Muscle layer of colon (tissue), 2 donors: Measurements from ENCODE around the gene KLHL30.

ENCODE experiments used
- H3K27ac ChIP-seq: one replicate; pipeline ENCODE4 v1.7.0; 2013; ENCODE audit warnings: low read depth, mild to moderate bottlenecking, low read length, moderate library complexity
- H3K27me3 ChIP-seq, 2 donors: one replicate each; pipeline ENCODE4 v1.7.0; 2013; ENCODE audit warnings: low read length in 2 of 2, mild to moderate bottlenecking in 2 of 2; ENCODE audit not compliant: insufficient read depth in 2 of 2, control insufficient read depth in 1 of 2
- H3K36me3 ChIP-seq: one replicate; pipeline ENCODE4 v1.7.0; 2013; ENCODE audit warnings: mild to moderate bottlenecking, low read length; ENCODE audit not compliant: insufficient read depth
- H3K4me1 ChIP-seq: one replicate; pipeline ENCODE4 v1.7.0; 2013; ENCODE audit warnings: mild to moderate bottlenecking, low read length; ENCODE audit not compliant: insufficient read depth
- H3K4me3 ChIP-seq, 2 donors: one replicate each; pipeline ENCODE4 v1.7.0; 2013; ENCODE audit warnings: low read length in 2 of 2, low read depth in 1 of 2, mild to moderate bottlenecking in 1 of 2, moderate library complexity in 1 of 2
- H3K9ac ChIP-seq: one replicate; pipeline ENCODE4 v1.7.0; 2013; ENCODE audit warnings: low read length
- H3K9me3 ChIP-seq: one replicate; pipeline ENCODE4 v1.7.0; 2013; ENCODE audit warnings: mild to moderate bottlenecking, low read length
- donor health status: abdominal sarcoma.
- donor health status: Adenocarcinoma of cecum.

The KLHL30 gene

DNA sequence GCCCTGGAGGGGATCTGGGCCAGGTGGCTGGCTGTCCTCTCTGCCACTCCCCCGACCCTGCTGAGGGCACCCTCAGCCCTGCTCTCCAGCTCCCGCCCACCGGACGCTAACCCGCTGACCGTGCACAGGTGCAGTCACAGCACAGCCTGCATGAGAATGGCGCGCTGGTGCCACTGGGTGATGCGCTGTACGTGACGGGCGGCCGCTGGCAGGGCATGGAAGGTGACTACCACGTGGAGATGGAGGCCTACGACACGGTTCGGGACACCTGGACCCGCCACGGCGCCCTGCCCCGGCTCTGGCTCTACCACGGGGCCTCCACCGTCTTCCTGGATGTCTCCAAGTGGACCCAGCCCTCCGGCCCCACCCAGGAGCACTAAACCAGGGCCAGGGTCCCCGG is 12.2 kb downstream of the KLHL30 start:
- H3K36me3 ChIP-seq: no peaks in the 10 kb centered on the region
- H3K27ac ChIP-seq: no peak overlapping the region
- no peaks in the 10 kb centered on the region for H3K9me3 ChIP-seq
- no peak overlapping the region for H3K9ac ChIP-seq
- H3K4me3 ChIP-seq: no peak overlapping the region
- no peaks in the 10 kb centered on the region for H3K27me3 ChIP-seq
- no peaks in the 10 kb centered on the region for H3K4me1 ChIP-seq

DNA sequence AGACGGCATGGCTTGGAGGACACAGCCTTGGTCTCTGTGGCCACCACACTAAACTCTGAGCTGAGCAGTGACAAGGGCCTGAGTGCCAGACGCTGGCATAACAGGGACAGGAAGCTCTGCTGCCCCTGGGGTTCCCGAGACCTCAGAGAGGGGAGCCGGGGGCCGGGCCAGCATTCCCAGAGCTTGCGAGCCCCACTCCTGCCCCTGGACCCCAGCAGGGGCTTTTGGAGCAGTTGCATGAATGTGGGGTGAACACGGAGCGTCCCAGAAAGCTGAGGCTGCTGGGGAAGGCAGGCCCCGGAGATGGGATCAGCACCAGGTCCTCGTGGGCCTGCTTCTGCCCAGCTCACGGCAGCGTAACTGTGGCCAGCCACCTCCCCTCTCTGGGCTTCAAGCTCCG is 12.7 kb downstream of the KLHL30 start:
- Histone ChIP-seq H3K9ac (no peak overlapping the region), H3K27ac (no peak overlapping the region), H3K27me3 (no peaks in the 10 kb centered on the region), H3K36me3 (no peaks in the 10 kb centered on the region), H3K4me1 (no peaks in the 10 kb centered on the region), H3K4me3 (no peak overlapping the region), H3K9me3 (no peaks in the 10 kb centered on the region)

DNA sequence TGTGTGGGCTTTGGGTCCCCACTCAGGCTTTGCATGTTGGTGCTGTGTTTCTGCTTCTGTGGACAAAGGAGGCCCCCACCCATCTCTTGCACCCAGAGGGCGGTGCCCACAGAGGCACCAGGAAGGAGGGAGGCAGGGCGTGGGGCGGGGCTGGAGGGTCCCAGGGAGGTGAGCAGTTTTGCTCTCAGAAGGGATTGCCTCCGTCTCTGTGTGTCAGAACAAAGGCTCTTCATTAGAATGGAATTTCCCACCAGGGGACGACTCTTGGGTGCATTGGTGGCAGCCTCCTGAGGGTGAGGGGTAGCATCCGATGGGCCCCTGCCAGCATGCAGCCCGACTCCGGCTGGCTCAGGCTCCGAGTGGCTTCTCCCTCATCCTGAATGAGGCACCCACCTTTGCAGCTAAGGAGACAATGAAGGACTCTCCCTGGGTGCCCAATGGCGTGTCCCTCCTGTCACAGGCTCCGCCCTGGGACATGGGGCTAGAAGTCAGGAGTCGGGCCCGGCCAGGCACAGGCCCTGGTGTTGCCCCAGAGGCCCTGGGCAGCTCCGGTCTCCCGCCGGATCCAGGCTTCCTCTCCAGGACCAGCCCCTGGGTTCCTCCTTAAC is 13.3 kb downstream of the KLHL30 start:
- Histone ChIP-seq H3K4me1 (no peaks in the 10 kb centered on the region), H3K36me3 (no peaks in the 10 kb centered on the region), H3K9ac (no peak overlapping the region), H3K4me3 (no peak overlapping the region), H3K27me3 (no peaks in the 10 kb centered on the region), H3K27ac (no peak overlapping the region), H3K9me3 (no peaks in the 10 kb centered on the region)

DNA sequence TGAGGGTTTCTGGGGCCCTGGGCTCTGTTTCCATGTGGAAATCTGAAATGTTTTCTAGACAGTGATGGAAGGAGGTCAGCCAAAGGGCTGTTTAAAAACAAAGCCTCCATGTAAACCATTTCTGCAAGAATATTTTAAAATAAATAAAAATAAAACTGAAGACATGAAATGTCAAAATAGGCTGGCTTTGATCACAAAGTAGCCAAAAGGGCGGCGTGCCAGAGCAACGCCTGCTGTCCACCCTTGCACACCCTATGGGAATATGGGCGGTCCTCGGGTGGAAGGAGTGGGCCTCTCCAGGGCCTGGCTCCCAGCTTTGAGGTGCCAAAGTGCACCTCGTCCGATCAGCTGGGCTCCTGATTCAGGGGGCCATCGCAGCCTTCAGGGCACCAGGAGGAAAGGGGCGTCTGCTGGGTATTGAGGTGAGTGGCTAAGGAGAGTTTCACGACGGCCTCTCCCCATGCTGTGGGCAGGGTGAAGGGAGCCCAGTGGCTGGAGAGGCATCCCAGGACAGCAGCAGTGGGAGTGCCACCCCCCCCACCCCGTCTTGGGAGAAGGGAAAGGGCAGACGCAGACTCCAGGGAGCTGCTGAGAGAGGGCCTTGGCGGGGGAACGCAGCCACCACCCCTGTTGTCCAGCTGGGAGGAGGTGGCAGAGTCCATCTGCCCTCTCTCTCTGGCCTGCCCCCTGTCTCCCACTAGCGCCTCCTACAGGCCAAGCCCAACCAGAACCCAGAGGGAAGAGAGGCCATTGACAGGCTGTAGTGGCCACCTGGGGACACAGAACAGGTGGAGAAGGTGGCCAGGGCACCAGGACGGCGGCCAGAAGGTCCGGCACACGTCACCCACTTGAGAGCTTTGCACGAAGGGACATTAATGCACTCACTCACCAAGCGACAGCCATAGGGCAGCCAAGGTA is 14.6 kb downstream of the KLHL30 start:
- no peak overlapping the region for H3K27ac ChIP-seq

DNA sequence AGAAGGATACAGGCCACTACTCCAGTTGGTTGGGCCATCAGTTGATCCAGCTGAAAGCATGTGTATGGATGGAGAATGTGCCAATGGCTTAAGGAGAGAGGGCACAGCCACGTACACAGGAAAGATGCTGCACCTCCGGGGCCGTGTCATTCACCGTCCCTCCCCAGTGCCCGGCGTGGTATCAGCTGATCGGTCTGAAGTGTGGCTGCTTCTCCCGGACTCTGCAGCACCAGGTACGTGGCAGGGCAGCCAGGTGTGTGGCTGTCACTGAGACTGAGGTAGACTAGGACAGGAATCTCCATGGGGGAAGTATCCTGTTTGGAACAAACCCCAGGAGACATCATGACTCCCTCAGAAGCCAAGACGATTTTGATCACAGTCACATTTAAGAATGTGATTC is 16.1 kb downstream of the KLHL30 start:
- Histone ChIP-seq H3K4me1 (no peaks in the 10 kb centered on the region), H3K9ac (no peak overlapping the region), H3K27me3 (peaks cover 4 to 9% of the 10 kb centered on the region in 2 donors), H3K4me3 (no peak overlapping the region), H3K27ac (no peak overlapping the region), H3K36me3 (no peaks in the 10 kb centered on the region), H3K9me3 (no peaks in the 10 kb centered on the region)

More for the DNA sequence above, 14.6 kb downstream of the KLHL30 start:
- no peak overlapping the region for H3K9ac ChIP-seq
- no peak overlapping the region for H3K4me3 ChIP-seq
- H3K4me1 ChIP-seq: no peaks in the 10 kb centered on the region
- no peaks in the 10 kb centered on the region for H3K36me3 ChIP-seq
- no peaks in the 10 kb centered on the region for H3K27me3 ChIP-seq
- H3K9me3 ChIP-seq: no peaks in the 10 kb centered on the region

DNA sequence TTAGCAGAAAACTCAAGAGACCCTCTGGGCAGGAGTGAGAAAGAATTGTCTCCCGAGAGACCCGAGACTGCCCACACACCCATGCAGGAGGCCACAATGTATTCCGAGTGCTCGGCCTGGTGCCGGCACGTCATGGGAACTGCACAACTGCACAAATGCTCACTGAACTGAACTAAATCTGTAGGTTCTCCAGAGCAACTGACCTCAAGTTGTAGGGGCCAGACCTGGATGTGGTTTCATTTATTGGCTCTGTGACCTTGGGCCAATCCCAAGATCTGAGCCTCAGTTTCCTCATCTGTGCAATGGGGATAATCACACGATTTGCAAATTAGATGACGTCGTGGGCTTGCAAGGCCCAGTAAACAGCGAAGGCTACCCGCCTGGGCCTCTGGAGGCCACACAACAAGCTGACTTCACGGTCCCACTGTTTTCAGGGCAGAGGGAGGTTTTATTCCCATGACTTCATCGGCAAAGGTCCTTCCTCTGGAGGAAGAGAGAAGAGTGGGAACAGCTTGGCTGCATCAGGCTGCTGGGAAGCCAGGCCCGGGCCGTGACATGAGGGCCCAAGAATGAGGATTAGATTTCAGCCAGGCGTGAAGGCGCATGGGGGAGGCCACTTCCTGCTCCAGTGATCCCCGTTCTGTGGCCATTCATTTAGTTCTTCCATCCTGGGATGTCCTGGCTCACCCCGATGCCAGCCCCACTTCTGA is 16.7 kb downstream of the KLHL30 start:
- no peaks in the 10 kb centered on the region for H3K4me1 ChIP-seq
- H3K27ac ChIP-seq: no peak overlapping the region
- no peak overlapping the region for H3K4me3 ChIP-seq
- H3K9me3 ChIP-seq: no peaks in the 10 kb centered on the region
- peaks cover 9 to 16% of the 10 kb centered on the region in 2 donors for H3K27me3 ChIP-seq
- H3K36me3 ChIP-seq: no peaks in the 10 kb centered on the region
- H3K9ac ChIP-seq: no peak overlapping the region

DNA sequence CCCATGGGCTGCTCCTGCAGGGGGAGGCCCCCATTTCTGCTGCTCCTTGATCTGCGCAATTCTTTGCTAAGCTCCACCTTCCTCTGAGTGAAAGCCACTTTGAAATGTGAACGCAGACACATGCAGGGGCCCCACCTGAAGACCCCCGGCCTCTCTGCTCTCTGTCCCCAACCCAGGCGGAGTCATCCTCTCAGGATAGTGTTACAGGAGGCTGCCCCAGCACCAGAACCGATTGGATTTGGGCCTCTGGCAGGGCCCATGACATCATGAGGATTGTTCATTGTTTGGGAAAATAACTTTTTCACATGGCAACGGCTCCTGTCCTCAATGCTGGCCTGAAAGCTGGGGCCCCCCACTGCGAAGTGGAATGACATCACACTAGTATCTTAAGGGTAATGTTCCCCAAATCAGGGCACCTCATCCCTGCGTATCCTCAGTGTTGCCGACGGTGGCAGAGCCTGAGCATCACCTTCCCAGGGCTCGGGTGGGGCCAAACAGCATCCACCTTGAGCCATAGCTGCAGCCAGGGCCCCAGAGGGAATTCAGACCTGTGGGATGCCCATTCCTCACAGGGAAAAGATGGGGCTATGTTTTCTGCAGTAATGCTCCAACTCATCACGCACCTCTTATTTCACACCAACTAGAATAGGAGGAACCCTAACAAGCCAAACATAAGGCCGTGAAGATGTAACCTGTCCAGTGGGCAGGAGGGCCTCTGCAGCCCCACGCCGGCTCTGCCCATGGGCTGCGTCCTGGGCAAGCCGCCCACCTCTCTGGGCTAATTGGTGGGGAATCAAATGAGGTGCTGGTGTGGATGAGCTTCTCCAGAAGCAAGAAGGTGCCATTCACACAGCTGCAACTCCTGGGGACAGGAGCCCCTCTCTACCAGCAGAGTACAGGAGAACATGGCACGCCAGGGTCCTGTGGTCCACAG is 17.6 kb downstream of the KLHL30 start:
- no peak overlapping the region for H3K9ac ChIP-seq
- H3K27ac ChIP-seq: no peak overlapping the region
- no peaks in the 10 kb centered on the region for H3K36me3 ChIP-seq
- no peak overlapping the region for H3K4me3 ChIP-seq
- H3K27me3 ChIP-seq: peaks cover 10 to 20% of the 10 kb centered on the region in 2 donors
- no peaks in the 10 kb centered on the region for H3K4me1 ChIP-seq
- H3K9me3 ChIP-seq: no peaks in the 10 kb centered on the region

DNA sequence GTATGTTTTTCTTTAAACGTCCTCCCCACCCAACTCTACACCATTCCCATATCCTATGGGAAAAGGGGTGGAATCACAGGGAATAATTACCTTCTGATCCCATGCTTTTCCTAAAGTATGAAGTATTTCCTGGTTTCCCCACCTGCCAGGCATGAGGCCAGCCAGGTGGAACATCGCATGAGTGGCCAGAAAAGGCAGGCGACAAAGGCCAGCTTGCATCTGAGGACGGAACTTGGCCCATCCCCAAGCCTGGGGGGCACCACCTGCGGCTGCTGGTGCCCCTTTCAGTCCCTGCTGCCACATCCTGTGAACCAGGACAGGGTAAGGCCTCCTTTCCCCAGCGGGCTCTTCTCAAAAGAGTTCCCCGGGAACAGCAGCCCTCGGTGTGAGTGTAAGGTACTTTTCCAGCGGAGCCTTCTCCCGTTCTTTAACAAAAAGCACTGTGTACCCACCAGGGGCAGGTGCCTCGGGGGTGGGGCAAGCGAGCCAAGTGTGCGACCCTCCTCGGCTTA is 19.1 kb downstream of the KLHL30 start:
- Histone ChIP-seq H3K36me3 (no peaks in the 10 kb centered on the region), H3K9me3 (no peaks in the 10 kb centered on the region), H3K9ac (no peak overlapping the region), H3K27ac (no peak overlapping the region), H3K4me3 (no peak overlapping the region), H3K27me3 (peaks cover 10 to 29% of the 10 kb centered on the region in 2 donors), H3K4me1 (no peaks in the 10 kb centered on the region)

DNA sequence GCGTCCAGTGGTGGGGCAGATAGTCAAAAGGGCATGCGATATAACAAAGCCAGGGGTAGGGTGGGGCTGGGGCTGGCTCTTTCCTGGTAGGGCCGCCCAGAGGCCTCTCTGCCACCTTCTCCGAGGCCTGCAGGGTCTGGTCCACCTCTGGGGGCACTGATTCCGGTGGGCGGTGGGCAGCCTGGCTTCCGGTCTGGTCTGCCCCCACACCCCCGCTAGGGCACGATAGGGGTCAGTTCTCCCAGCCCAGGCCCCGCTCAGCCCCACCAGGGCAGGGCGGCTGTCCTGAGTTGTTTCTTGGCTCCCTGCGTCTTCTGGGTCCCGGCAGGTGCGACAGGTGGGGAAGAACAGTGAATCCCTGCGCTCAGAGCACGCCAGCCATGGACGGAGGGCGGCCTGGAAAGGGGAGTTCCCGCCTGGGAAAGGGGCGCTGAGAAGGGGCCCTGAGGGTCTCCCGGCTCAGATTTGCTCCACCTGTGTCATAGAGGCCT is 19.6 kb downstream of the KLHL30 start:
- Histone ChIP-seq H3K27ac (no peak overlapping the region), H3K27me3 (peaks cover 10 to 34% of the 10 kb centered on the region in 2 donors), H3K4me3 (no peak overlapping the region)

DNA sequence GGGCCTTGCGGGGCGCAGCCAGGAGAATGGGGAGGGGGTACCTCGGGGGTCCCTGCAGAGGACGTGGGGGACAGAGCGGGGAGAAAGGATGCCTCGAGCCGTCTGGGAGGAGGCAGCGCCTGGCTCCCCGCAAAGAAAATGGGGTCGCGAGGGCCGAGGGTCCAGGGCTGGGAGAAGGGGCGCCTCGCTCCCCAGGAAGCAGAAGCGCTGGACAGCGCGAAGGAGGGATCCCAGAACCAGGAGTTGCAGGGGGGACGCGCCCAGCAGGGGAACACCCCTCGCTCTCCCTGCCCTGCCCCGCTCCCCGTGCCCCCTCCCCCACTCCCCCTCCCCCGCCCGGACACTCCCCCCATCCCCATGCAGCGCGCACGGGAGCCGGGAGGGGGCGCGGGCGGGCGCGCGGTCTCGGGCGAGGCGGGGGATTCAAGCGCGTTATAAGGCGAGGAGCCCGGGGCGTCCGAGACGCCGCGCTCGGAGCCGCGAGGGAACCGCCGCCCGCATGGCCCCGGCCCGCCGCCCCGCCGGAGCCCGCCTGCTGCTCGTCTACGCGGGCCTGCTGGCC is 20.1 kb downstream of the KLHL30 start, which contains the start of gene ERFE:
ERFE (plus strand) TSS at position 462 of the 562 bp plus-strand sequence; CDS start at position 500, 38 bp downstream.
- Histone ChIP-seq H3K9ac (no peak within 1 kb of the TSS), H3K27ac (no peak within 1 kb of the TSS), H3K9me3 (no peaks in the 10 kb centered on the region), H3K27me3 (peaks cover 10 to 39% of the 10 kb centered on the region in 2 donors), H3K4me1 (no peaks in the 10 kb centered on the region), H3K4me3 (no peak within 1 kb of the TSS), H3K36me3 (no peaks in the 10 kb centered on the region)

More for the DNA sequence above, 19.6 kb downstream of the KLHL30 start:
- Histone ChIP-seq H3K4me1 (no peaks in the 10 kb centered on the region), H3K36me3 (no peaks in the 10 kb centered on the region), H3K9me3 (no peaks in the 10 kb centered on the region), H3K9ac (no peak overlapping the region)
